Measurements from ENCODE around the gene ATG7.

DNA sequence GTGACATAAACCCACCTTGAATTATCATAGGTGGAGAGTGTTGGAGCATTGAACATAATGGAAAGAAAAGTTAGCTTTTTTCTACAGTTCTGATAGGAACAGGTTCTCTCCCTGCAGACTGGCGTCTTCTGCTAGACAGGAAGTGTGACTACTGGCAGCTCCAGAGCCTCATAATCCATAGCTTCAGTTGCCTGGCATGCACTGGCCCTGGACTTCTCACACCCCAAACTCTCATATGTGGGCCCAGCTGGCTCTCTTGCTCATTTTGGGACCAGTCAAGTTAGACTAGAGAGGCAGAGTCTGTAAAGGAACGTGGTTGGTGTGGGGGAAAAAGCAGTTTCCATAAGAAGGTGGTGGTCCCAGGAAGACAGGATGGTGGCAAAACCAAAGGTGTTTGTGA is 191.4 kb downstream of the ATG7 start:
- TF ChIP-seq FOSL1 (IDR thresholded peaks at IDR 0.05; ENCODE audit: low read depth), result no peak
- TF ChIP-seq ZFX (IDR thresholded peaks at IDR 0.05), result no peak
- TF ChIP-seq, protein P1, sequence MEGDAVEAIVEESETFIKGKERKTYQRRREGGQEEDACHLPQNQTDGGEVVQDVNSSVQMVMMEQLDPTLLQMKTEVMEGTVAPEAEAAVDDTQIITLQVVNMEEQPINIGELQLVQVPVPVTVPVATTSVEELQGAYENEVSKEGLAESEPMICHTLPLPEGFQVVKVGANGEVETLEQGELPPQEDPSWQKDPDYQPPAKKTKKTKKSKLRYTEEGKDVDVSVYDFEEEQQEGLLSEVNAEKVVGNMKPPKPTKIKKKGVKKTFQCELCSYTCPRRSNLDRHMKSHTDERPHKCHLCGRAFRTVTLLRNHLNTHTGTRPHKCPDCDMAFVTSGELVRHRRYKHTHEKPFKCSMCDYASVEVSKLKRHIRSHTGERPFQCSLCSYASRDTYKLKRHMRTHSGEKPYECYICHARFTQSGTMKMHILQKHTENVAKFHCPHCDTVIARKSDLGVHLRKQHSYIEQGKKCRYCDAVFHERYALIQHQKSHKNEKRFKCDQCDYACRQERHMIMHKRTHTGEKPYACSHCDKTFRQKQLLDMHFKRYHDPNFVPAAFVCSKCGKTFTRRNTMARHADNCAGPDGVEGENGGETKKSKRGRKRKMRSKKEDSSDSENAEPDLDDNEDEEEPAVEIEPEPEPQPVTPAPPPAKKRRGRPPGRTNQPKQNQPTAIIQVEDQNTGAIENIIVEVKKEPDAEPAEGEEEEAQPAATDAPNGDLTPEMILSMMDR (IDR thresholded peaks at IDR 0.05 in 2 of 3, conservative IDR thresholded peaks at IDR 0.05 in 1 of 3; ENCODE audit: borderline replicate concordance in 1 of 3, insufficient read depth in 1 of 3, low read depth in 2 of 3, low read length in 2 of 3), result no peak
- TF ChIP-seq POLR2A (IDR thresholded peaks at IDR 0.05; ENCODE audit: borderline replicate concordance, extremely low read depth, insufficient read depth, insufficient read length), result no peak
- TF ChIP-seq, protein P2, sequence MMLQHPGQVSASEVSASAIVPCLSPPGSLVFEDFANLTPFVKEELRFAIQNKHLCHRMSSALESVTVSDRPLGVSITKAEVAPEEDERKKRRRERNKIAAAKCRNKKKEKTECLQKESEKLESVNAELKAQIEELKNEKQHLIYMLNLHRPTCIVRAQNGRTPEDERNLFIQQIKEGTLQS (IDR thresholded peaks at IDR 0.05), result no peak
- no peak for TF ChIP-seq CBX3 (IDR thresholded peaks at IDR 0.05; ENCODE audit: low read depth)
- TF ChIP-seq YY1 (IDR thresholded peaks at IDR 0.05; ENCODE audit: extremely low read depth, insufficient replicate concordance, low read depth, low read length), result no peak
- TF ChIP-seq, protein P3, sequence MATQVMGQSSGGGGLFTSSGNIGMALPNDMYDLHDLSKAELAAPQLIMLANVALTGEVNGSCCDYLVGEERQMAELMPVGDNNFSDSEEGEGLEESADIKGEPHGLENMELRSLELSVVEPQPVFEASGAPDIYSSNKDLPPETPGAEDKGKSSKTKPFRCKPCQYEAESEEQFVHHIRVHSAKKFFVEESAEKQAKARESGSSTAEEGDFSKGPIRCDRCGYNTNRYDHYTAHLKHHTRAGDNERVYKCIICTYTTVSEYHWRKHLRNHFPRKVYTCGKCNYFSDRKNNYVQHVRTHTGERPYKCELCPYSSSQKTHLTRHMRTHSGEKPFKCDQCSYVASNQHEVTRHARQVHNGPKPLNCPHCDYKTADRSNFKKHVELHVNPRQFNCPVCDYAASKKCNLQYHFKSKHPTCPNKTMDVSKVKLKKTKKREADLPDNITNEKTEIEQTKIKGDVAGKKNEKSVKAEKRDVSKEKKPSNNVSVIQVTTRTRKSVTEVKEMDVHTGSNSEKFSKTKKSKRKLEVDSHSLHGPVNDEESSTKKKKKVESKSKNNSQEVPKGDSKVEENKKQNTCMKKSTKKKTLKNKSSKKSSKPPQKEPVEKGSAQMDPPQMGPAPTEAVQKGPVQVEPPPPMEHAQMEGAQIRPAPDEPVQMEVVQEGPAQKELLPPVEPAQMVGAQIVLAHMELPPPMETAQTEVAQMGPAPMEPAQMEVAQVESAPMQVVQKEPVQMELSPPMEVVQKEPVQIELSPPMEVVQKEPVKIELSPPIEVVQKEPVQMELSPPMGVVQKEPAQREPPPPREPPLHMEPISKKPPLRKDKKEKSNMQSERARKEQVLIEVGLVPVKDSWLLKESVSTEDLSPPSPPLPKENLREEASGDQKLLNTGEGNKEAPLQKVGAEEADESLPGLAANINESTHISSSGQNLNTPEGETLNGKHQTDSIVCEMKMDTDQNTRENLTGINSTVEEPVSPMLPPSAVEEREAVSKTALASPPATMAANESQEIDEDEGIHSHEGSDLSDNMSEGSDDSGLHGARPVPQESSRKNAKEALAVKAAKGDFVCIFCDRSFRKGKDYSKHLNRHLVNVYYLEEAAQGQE (IDR thresholded peaks at IDR 0.05; ENCODE audit: low read depth), result no peak
- TF ChIP-seq POLR2AphosphoS5 (IDR thresholded peaks at IDR 0.05; ENCODE audit: low read depth, low read length), result no peak
- TF ChIP-seq SRF (IDR thresholded peaks at IDR 0.05; ENCODE audit: low read depth), result no peak
- TF ChIP-seq TCF7L2 (IDR thresholded peaks at IDR 0.05; ENCODE audit: borderline replicate concordance, extremely low read depth, insufficient read depth, insufficient read length), result no peak
- TF ChIP-seq SIN3A (IDR thresholded peaks at IDR 0.05; ENCODE audit: low read depth), result no peak

Data from HCT116 (cell line).